K562 treated with DMSO at 1 percent for 24 hours (cell line): ENCODE measurements around the gene NEMF. TPM values are rescaled to one million over a fixed set of nuclear protein-coding genes. Genes with fewer than 3 reads are reported as not detected.

Experiments
- total RNA-seq: library from RNA; unstranded; fragments of 300-600 nt; gene quantifications from 2 replicates; pipeline ENCODE4 v1.2.3, GENCODE V29; 2022; ENCODE audit warnings: low read depth; ENCODE audit not compliant: insufficient read depth

NEMF gene, protein sequence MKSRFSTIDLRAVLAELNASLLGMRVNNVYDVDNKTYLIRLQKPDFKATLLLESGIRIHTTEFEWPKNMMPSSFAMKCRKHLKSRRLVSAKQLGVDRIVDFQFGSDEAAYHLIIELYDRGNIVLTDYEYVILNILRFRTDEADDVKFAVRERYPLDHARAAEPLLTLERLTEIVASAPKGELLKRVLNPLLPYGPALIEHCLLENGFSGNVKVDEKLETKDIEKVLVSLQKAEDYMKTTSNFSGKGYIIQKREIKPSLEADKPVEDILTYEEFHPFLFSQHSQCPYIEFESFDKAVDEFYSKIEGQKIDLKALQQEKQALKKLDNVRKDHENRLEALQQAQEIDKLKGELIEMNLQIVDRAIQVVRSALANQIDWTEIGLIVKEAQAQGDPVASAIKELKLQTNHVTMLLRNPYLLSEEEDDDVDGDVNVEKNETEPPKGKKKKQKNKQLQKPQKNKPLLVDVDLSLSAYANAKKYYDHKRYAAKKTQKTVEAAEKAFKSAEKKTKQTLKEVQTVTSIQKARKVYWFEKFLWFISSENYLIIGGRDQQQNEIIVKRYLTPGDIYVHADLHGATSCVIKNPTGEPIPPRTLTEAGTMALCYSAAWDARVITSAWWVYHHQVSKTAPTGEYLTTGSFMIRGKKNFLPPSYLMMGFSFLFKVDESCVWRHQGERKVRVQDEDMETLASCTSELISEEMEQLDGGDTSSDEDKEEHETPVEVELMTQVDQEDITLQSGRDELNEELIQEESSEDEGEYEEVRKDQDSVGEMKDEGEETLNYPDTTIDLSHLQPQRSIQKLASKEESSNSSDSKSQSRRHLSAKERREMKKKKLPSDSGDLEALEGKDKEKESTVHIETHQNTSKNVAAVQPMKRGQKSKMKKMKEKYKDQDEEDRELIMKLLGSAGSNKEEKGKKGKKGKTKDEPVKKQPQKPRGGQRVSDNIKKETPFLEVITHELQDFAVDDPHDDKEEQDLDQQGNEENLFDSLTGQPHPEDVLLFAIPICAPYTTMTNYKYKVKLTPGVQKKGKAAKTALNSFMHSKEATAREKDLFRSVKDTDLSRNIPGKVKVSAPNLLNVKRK
- total RNA-seq: 17.7 and 20.8 TPM in 2 replicates

DNA sequence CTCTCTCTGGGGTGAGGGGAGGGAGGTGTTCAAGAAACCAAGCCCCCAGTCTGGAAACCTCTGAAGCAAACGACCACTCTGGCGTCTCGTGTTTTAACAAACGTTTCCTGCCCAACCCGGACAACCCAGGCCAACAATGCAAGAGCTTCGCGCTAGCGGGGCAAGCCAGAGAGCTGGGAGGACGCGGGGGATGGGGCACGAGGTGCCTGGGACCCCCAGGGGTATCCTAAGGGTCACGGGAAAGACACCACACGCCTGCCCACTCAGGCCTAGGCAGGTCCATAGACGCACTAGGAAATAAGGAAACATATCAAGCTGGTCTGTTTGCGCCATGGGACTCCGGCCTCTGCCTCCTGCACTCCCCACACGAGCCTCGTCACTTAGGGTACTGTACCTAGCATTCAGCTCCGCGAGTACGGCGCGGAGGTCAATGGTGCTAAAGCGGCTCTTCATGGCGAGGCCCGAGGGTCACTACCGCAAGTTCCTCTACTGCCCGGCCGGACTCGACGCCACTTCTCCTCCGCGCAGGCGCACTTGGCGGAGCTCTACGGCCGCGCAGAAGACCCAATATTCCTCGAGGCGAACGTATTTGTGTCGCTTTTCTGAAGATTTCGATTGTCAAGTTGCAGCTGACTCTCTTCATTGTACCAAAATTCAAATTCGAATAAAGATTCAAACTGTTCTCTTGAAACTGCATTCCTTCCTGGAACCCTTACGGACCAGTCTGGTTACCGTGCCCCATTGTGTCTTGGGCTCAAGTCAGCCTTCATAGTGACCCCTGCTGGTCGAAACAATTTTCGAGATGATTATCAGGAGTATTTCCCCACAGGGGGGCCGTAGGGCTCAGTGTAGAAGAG lies at the start of gene NEMF:
NEMF (minus strand) TSS at position 488 of the 857 bp plus-strand sequence; CDS start at position 453, 35 bp downstream.

DNA sequence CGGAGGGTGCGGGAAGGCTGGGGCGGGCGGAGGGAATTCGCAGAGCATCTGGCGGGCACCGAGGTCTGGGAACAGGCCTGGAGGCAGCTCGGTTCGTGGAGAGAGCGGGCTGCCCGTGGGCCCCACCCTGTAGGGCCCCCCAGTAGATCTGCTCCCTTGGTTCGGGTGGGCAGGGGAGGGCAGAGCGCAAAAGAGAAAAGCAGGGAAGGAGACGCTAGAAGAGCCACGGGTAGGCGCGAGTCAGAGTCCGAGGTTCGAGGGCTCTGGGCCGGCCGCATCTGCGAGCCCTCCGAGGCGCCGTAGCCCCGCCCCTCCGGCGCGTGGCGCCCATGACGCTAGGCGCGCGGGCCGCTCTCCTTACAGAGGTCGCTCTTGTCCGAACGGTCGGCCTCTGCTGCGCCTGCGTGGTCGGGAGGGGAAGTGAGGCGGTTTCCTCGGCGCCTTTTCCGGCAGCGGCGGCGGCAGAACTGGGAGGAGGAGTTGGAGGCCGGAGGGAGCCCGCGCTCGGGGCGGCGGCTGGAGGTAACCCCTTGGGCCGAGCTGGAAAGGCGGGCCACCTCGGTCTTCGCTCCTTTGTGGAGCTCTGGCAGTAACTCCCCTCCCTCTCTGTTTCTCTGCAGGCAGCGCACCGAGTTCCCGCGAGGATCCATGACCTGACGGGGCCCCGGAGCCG lies 40.2 kb upstream of the NEMF start, which contains the start of gene ARF6:
ARF6 (plus strand) TSS at position 447 of the 673 bp plus-strand sequence. CDS start 655 bp downstream, outside the sequence.

DNA sequence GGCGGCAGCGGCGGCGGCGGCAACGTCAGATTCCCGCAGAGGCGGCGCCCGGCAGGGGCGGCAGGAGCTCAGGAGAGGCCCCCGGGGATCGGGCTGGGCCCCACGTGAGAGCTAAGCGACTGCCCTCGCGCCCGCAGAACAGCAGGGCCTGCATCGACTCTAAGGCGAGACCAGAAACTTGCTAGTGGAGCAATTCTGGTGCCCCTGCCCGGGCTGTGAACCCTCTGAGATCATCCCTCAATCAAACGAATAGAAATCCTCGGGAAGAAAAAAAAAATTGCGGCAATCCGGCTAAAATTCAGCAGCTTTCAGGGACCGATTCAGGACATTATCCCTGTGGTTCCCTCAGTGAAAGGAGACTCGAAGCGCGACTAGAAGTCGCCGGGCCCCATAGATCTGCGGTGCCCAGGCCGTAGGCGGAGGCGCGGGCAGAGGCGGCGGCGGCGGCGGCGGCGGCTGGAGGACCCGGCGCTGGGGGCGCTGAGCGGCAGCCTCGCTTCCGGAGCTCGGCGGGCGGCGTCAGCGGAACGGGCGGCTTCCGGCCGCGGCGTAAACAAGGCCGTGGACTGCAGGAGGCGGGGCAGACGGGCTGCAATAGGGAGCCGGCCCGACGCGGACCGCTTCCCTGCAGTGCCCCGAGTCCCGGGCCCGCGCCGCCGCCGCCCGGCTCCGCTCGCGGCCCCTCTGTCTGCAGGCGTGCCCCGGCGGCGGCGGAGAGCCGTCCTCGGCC lies 84.9 kb downstream of the NEMF start, which contains the start of gene KLHDC2:
KLHDC2 (plus strand) TSS at position 583 of the 730 bp plus-strand sequence. CDS start 316 bp downstream, outside the sequence.

Other genes starting within 250 kb of the NEMF start
- gene RPL36AL, start 232.2 kb downstream of the NEMF start, total RNA-seq: 146 and 163 TPM in 2 replicates
- gene MGAT2, start 232.0 kb downstream of the NEMF start, total RNA-seq: 32.8 and 39.7 TPM in 2 replicates
- 6.3 and 7.6 TPM in 2 replicates for gene DNAAF2, start 217.5 kb downstream of the NEMF start, total RNA-seq
- gene POLE2, start 164.6 kb downstream of the NEMF start, total RNA-seq: 7.3 and 12.6 TPM in 2 replicates
- 0.65 and 1.9 TPM in 2 replicates for gene KLHDC1, start 159.7 kb downstream of the NEMF start, total RNA-seq
- 37.3 and 39.6 TPM in 2 replicates for gene KLHDC2, start 84.6 kb downstream of the NEMF start, total RNA-seq
- gene ARF6, start 40.3 kb upstream of the NEMF start, total RNA-seq: 32.6 and 34.8 TPM in 2 replicates